HG02870 (cell line): ENCODE measurements around the gene YBX1.
A peak's percentile ranks its signal among the peaks of the same experiment; 100 is the strongest.

ENCODE experiments used
- ATAC-seq: cut with Tn5 transposase; IDR thresholded peaks from one replicate; pipeline ENCODE4 v1.9.1; 2021; ENCODE audit warnings: mild to moderate bottlenecking, moderate library complexity; ENCODE audit not compliant: unreplicated experiment

Gene YBX1

GRCh38 chr1:42681741-42682483 lies at the start of gene YBX1:
TSS of gene YBX1 (plus strand) at chr1:42682418. CDS start at chr1:42682566, 148 bp downstream.
- peak; percentile 86 for ATAC-seq

GRCh38 chr1:42639116-42639515 lies 43.1 kb upstream of the YBX1 start:
- ATAC-seq = no peak

- ATAC-seq = no peak
Measured at GRCh38 chr1:42646056-42646455, 36.2 kb upstream of the YBX1 start.

- no peak for ATAC-seq
Measured at GRCh38 chr1:42657201-42657600, 25.0 kb upstream of the YBX1 start.

GRCh38 chr1:42657981-42658876 lies 24.0 kb upstream of the YBX1 start, which contains the start of gene PPIH:
TSS of gene PPIH (plus strand) at chr1:42658423. CDS start at chr1:42658447, 24 bp downstream.
- peak; percentile 96 for ATAC-seq

GRCh38 chr1:42658877-42659337 lies 23.3 kb upstream of the YBX1 start:
- ATAC-seq = no peak

GRCh38 chr1:42660907-42661500 lies 21.2 kb upstream of the YBX1 start:
- ATAC-seq = no peak

GRCh38 chr1:42669936-42670335 lies 12.3 kb upstream of the YBX1 start:
- ATAC-seq = no peak

GRCh38 chr1:42670425-42670824 lies 11.8 kb upstream of the YBX1 start:
- ATAC-seq = no peak

GRCh38 chr1:42674214-42674613 lies 8.0 kb upstream of the YBX1 start:
- ATAC-seq = no peak

- no peak for ATAC-seq
Measured at GRCh38 chr1:42674682-42675081, 7.5 kb upstream of the YBX1 start.

- no peak for ATAC-seq
Measured at GRCh38 chr1:42675467-42675866, 6.8 kb upstream of the YBX1 start.

- ATAC-seq = no peak
Measured at GRCh38 chr1:42676534-42677087, 5.6 kb upstream of the YBX1 start.

- ATAC-seq = no peak
Measured at GRCh38 chr1:42679364-42679983, 2.7 kb upstream of the YBX1 start.

GRCh38 chr1:42680055-42680454 lies 2.2 kb upstream of the YBX1 start:
- no peak for ATAC-seq

- ATAC-seq = no peak
Measured at GRCh38 chr1:42680921-42681683, 1.1 kb upstream of the YBX1 start.

GRCh38 chr1:42682484-42682738 lies 193 bp downstream of the YBX1 start:
- ATAC-seq = peak; percentile 8

GRCh38 chr1:42682739-42683531 lies 717 bp downstream of the YBX1 start:
- peak; percentile 38 for ATAC-seq

- ATAC-seq = no peak
Measured at GRCh38 chr1:42684139-42684538, 1.9 kb downstream of the YBX1 start.
